Neural cell (in vitro differentiated cells): ENCODE measurements around the gene GRK4.

ENCODE experiments used
- EP300 ChIP-seq: fragments of 450-650 bp; conservative IDR thresholded peaks from 2 replicates; pipeline ENCODE4 v1.6.1; 2014; ENCODE audit warnings: antibody characterized with exemption, mild to moderate bottlenecking, moderate library complexity; ENCODE audit not compliant: poor library complexity, severe bottlenecking
- EZH2 ChIP-seq: fragments of 200-600, 300-800 bp; shearing (Covaris generic), sonication (generic); IDR thresholded peaks from 2 replicates; pipeline ENCODE4 v1.6.1; 2014; ENCODE audit warnings: antibody characterized with exemption, low read length, borderline replicate concordance, mild to moderate bottlenecking; ENCODE audit not compliant: insufficient read depth, poor library complexity, severe bottlenecking
- MXI1 ChIP-seq: fragments of 450-650 bp; conservative IDR thresholded peaks from 2 replicates; pipeline ENCODE4 v1.6.1; 2014; ENCODE audit warnings: antibody characterized with exemption, mild to moderate bottlenecking; ENCODE audit not compliant: poor library complexity, severe bottlenecking
- POLR2AphosphoS5 ChIP-seq: IDR thresholded peaks from 2 replicates; pipeline ENCODE4 v1.6.1; 2012
- RAD21 ChIP-seq: fragments of 450-650 bp; conservative IDR thresholded peaks from 2 replicates; pipeline ENCODE4 v1.6.1; 2014; ENCODE audit warnings: antibody characterized with exemption, mild to moderate bottlenecking, moderate library complexity
- SMC3 ChIP-seq: fragments of 450-650 bp; conservative IDR thresholded peaks from 2 replicates; pipeline ENCODE4 v1.6.1; 2014; ENCODE audit warnings: antibody characterized with exemption, mild to moderate bottlenecking, moderate library complexity; ENCODE audit not compliant: poor library complexity
- TAF1 ChIP-seq: IDR thresholded peaks from 2 replicates; pipeline ENCODE4 v1.6.1; 2012; ENCODE audit warnings: low read depth
- TF ChIP-seq, protein P1 (sequence below): fragments of 450-650 bp; IDR thresholded peaks from 2 replicates; pipeline ENCODE4 v1.5.1; 2014; ENCODE audit warnings: antibody characterized with exemption, mild to moderate bottlenecking, moderate library complexity; ENCODE audit not compliant: poor library complexity, severe bottlenecking
- TF ChIP-seq, protein P2 (sequence below): IDR thresholded peaks from 2 replicates; pipeline ENCODE4 v1.6.1; 2012; ENCODE audit warnings: borderline replicate concordance

DNA sequence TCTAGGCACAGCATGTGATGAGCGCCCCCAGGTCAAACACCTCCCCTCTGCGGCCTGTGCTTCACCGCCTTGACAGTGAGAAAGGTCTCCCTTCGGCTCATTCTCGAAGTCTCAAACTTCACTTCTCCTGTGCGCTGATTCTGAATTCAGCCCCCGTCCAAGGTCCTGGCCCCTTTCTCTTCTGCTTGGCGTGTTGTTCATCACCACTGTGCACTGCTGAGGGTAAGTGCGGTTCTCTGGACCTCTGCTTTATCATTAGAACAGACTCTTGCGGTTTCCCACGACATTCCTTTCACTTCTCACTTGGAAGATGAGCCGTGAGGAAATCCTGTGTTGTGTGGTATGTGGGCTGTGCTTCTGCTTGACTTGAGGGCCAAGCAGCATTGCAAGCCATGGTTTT is 99.1 kb downstream of the GRK4 start:
- TF ChIP-seq EP300 (no peak), EZH2 (no peak), RAD21 (no peak), MXI1 (no peak), POLR2AphosphoS5 (no peak), SMC3 (no peak), TAF1 (no peak)
- TF ChIP-seq, protein P1, sequence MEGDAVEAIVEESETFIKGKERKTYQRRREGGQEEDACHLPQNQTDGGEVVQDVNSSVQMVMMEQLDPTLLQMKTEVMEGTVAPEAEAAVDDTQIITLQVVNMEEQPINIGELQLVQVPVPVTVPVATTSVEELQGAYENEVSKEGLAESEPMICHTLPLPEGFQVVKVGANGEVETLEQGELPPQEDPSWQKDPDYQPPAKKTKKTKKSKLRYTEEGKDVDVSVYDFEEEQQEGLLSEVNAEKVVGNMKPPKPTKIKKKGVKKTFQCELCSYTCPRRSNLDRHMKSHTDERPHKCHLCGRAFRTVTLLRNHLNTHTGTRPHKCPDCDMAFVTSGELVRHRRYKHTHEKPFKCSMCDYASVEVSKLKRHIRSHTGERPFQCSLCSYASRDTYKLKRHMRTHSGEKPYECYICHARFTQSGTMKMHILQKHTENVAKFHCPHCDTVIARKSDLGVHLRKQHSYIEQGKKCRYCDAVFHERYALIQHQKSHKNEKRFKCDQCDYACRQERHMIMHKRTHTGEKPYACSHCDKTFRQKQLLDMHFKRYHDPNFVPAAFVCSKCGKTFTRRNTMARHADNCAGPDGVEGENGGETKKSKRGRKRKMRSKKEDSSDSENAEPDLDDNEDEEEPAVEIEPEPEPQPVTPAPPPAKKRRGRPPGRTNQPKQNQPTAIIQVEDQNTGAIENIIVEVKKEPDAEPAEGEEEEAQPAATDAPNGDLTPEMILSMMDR: no peak
- TF ChIP-seq, protein P2, sequence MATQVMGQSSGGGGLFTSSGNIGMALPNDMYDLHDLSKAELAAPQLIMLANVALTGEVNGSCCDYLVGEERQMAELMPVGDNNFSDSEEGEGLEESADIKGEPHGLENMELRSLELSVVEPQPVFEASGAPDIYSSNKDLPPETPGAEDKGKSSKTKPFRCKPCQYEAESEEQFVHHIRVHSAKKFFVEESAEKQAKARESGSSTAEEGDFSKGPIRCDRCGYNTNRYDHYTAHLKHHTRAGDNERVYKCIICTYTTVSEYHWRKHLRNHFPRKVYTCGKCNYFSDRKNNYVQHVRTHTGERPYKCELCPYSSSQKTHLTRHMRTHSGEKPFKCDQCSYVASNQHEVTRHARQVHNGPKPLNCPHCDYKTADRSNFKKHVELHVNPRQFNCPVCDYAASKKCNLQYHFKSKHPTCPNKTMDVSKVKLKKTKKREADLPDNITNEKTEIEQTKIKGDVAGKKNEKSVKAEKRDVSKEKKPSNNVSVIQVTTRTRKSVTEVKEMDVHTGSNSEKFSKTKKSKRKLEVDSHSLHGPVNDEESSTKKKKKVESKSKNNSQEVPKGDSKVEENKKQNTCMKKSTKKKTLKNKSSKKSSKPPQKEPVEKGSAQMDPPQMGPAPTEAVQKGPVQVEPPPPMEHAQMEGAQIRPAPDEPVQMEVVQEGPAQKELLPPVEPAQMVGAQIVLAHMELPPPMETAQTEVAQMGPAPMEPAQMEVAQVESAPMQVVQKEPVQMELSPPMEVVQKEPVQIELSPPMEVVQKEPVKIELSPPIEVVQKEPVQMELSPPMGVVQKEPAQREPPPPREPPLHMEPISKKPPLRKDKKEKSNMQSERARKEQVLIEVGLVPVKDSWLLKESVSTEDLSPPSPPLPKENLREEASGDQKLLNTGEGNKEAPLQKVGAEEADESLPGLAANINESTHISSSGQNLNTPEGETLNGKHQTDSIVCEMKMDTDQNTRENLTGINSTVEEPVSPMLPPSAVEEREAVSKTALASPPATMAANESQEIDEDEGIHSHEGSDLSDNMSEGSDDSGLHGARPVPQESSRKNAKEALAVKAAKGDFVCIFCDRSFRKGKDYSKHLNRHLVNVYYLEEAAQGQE: no peak
